GM12801 (cell line): ENCODE data around the gene TMPRSS4.

Source experiments
- CTCF ChIP-seq: IDR thresholded peaks from one replicate; pipeline ENCODE4 v1.5.1; 2011; ENCODE audit warnings: control low read depth; ENCODE audit not compliant: insufficient read length; ENCODE audit errors: extremely low read depth

The TMPRSS4 gene

GRCh38 chr11:118046051-118046963, 30.6 kb upstream of the TMPRSS4 start:
- no peak for TF ChIP-seq CTCF

- no peak for TF ChIP-seq CTCF
Measured at GRCh38 chr11:118046964-118047700, 29.7 kb upstream of the TMPRSS4 start.

GRCh38 chr11:118047749-118048148, 29.1 kb upstream of the TMPRSS4 start:
- TF ChIP-seq CTCF, result no peak

- no peak for TF ChIP-seq CTCF
Measured at GRCh38 chr11:118048472-118049370, 28.2 kb upstream of the TMPRSS4 start.

GRCh38 chr11:118049771-118050170, 27.1 kb upstream of the TMPRSS4 start:
- no peak for TF ChIP-seq CTCF

GRCh38 chr11:118050208-118050891, 26.5 kb upstream of the TMPRSS4 start:
- no peak for TF ChIP-seq CTCF
